ENCODE results near the gene ZSCAN32. TPM values are rescaled to one million over a fixed set of nuclear protein-coding genes. Genes with fewer than 3 reads are reported as not detected.

Gene ZSCAN32
- total RNA-seq, 1 experiment from 2014 or later = 16.6 TPM

DNA sequence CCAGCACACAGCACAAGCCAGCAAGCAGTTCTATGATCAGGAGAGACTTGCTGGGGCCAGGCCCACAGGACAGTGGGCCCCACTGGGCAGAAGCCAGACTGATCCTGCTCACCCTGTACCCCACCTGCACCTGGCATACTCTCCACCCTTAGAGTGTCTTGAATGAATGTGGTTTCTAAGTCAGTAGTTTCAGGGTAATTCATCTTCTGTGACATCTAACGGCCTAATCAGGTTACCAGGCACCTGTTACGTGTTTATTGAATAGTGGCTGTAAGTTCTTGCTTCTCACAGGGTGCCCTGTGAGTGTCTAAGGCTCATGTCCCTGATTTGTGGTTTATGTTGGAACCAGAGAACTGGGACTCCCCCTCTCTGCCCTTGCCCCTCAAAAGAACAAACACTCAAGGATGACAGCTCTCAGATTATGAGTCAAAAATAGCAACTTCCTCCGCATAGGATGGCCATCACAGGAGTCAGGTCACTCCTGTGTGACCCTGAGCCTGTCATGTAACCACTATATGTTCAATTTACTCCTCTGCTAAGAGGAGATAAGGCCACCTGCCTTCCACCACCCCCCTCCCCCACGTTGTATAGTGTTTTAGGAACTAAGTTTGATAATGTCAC is 52.1 kb downstream of the ZSCAN32 start:
- CTCF ChIA-PET = no interaction called here
- no peak for DNase-seq
- Mint-ChIP-seq H3K9me3 (ENCODE audit: unreplicated experiment) (peaks cover 11% of the 10 kb centered on the region), H3K36me3 (ENCODE audit: insufficient read depth, unreplicated experiment) (peaks cover 5% of the 10 kb centered on the region), H3K4me3 (ENCODE audit: unreplicated experiment) (no peak overlapping the region), H3K4me1 (ENCODE audit: low read depth, unreplicated experiment) (no peaks in the 10 kb centered on the region), H3K27me3 (ENCODE audit: insufficient read depth, unreplicated experiment) (peaks cover 4% of the 10 kb centered on the region), H3K27ac (ENCODE audit: unreplicated experiment) (no peak overlapping the region)
- no peaks in the 10 kb centered on the region for H3K36me3 ChIP-seq (ENCODE audit: control insufficient read depth, insufficient read depth, low read length)
- H3K9me3 ChIP-seq = no peaks in the 10 kb centered on the region
- no peaks in the 10 kb centered on the region for H3K4me1 ChIP-seq
- no TSS peak for BruUV-seq (replicated peaks)
- intact Hi-C loops (cut with micrococcal nuclease; ENCODE audit: unreplicated experiment) = no loop called here
- POLR2A ChIA-PET = no interaction called here
- H3K27me3 ChIP-seq (replicated peaks; ENCODE audit: control insufficient read depth, insufficient read depth, low read length) = no peaks in the 10 kb centered on the region
- TF ChIP-seq, protein P1, sequence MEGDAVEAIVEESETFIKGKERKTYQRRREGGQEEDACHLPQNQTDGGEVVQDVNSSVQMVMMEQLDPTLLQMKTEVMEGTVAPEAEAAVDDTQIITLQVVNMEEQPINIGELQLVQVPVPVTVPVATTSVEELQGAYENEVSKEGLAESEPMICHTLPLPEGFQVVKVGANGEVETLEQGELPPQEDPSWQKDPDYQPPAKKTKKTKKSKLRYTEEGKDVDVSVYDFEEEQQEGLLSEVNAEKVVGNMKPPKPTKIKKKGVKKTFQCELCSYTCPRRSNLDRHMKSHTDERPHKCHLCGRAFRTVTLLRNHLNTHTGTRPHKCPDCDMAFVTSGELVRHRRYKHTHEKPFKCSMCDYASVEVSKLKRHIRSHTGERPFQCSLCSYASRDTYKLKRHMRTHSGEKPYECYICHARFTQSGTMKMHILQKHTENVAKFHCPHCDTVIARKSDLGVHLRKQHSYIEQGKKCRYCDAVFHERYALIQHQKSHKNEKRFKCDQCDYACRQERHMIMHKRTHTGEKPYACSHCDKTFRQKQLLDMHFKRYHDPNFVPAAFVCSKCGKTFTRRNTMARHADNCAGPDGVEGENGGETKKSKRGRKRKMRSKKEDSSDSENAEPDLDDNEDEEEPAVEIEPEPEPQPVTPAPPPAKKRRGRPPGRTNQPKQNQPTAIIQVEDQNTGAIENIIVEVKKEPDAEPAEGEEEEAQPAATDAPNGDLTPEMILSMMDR (IDR thresholded peaks at IDR 0.05; ENCODE audit: insufficient read depth in 1 of 2, low read depth in 1 of 2, low read length in 1 of 2, severe bottlenecking in 1 of 2, unreplicated experiment in 1 of 2) = no peak
- H3K4me3 ChIP-seq (ENCODE audit: low read depth, low read length) = no peak overlapping the region

DNA sequence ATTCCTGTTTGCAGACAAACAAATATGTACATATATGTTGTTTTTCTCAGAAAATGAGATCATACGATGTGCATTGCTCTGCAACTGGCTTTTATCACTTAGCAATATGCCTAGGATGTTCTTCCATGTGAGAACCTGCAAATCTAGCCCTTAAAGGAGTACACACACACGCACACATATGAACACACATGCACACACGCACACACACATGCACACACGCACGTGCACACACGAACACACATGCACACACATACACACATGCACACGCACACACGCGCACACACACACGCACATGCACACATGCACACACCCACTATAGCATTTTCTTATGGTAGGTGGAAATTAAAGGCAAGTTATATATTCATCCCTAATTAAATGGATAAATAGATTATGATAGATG is 53.2 kb downstream of the ZSCAN32 start:
- H3K27me3 ChIP-seq (replicated peaks; ENCODE audit: control insufficient read depth, insufficient read depth, low read length) = no peaks in the 10 kb centered on the region
- H3K36me3 ChIP-seq (ENCODE audit: control insufficient read depth, insufficient read depth, low read length) = no peaks in the 10 kb centered on the region
- intact Hi-C loops (cut with micrococcal nuclease; ENCODE audit: unreplicated experiment) = no loop called here
- Mint-ChIP-seq H3K27ac (ENCODE audit: unreplicated experiment) (no peak overlapping the region), H3K4me1 (ENCODE audit: low read depth, unreplicated experiment) (no peaks in the 10 kb centered on the region), H3K9me3 (ENCODE audit: unreplicated experiment) (peaks cover 11% of the 10 kb centered on the region), H3K27me3 (ENCODE audit: insufficient read depth, unreplicated experiment) (peaks cover 4% of the 10 kb centered on the region), H3K4me3 (ENCODE audit: unreplicated experiment) (no peak overlapping the region), H3K36me3 (ENCODE audit: insufficient read depth, unreplicated experiment) (peaks cover 5% of the 10 kb centered on the region)
- no peaks in the 10 kb centered on the region for H3K9me3 ChIP-seq
- H3K4me3 ChIP-seq (ENCODE audit: low read depth, low read length) = no peak overlapping the region
- ChIA-PET CTCF (no interaction called here), POLR2A (no interaction called here)
- TF ChIP-seq, protein P1 (IDR thresholded peaks at IDR 0.05; ENCODE audit: insufficient read depth in 1 of 2, low read depth in 1 of 2, low read length in 1 of 2, severe bottlenecking in 1 of 2, unreplicated experiment in 1 of 2) = no peak
- no peak for DNase-seq
- H3K4me1 ChIP-seq = no peaks in the 10 kb centered on the region
- no TSS peak for BruUV-seq (replicated peaks)

DNA sequence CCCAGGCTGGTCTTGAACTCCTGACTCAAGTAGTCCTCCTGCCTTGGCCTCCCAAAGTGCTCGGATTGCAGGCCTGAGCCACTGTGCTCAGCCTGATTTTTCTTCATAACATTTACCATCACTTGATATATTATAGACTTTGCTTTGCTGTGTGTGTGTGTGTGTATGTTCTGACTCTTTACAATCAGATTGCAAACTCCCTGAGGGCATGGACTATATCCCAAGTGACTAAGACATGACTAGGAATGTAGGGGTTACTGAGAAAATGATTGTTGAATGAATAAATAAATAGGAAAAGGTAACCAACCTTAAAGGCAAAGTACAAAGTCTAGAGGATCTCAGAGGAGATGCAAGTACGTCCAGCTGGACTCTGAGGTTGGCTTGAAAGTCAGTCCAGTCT is 54.8 kb downstream of the ZSCAN32 start:
- no TSS peak for BruUV-seq (replicated peaks)
- DNase-seq = no peak

More for the DNA sequence above, 54.8 kb downstream of the ZSCAN32 start:
- Histone ChIP-seq H3K4me3 (ENCODE audit: low read depth, low read length) (no peak overlapping the region), H3K36me3 (ENCODE audit: control insufficient read depth, insufficient read depth, low read length) (no peaks in the 10 kb centered on the region), H3K9me3 (no peaks in the 10 kb centered on the region), H3K4me1 (no peaks in the 10 kb centered on the region), H3K27me3 (replicated peaks; ENCODE audit: control insufficient read depth, insufficient read depth, low read length) (no peaks in the 10 kb centered on the region)
- Mint-ChIP-seq H3K4me1 (ENCODE audit: low read depth, unreplicated experiment) (no peaks in the 10 kb centered on the region), H3K27ac (ENCODE audit: unreplicated experiment) (no peak overlapping the region), H3K4me3 (ENCODE audit: unreplicated experiment) (no peak overlapping the region), H3K36me3 (ENCODE audit: insufficient read depth, unreplicated experiment) (peaks cover 5% of the 10 kb centered on the region), H3K9me3 (ENCODE audit: unreplicated experiment) (peaks cover 11% of the 10 kb centered on the region), H3K27me3 (ENCODE audit: insufficient read depth, unreplicated experiment) (peaks cover 4% of the 10 kb centered on the region)
- ChIA-PET POLR2A (no interaction called here), CTCF (no interaction called here)
- TF ChIP-seq, protein P1 (IDR thresholded peaks at IDR 0.05; ENCODE audit: insufficient read depth in 1 of 2, low read depth in 1 of 2, low read length in 1 of 2, severe bottlenecking in 1 of 2, unreplicated experiment in 1 of 2) = no peak
- intact Hi-C loops (cut with micrococcal nuclease; ENCODE audit: unreplicated experiment) = no loop called here

Other genes starting within 250 kb of the ZSCAN32 start
- gene OR1F1, start 212.8 kb downstream of the ZSCAN32 start, total RNA-seq (2022) = not detected in 2 replicates
- gene ZNF200, start 165.8 kb downstream of the ZSCAN32 start, total RNA-seq (2022) = 11.3 and 12.1 TPM in 2 replicates
- not detected in 2 replicates for gene MEFV, start 144.4 kb downstream of the ZSCAN32 start, total RNA-seq (2022)
- 37.0 and 37.4 TPM in 2 replicates for gene ZNF263, start 117.5 kb downstream of the ZSCAN32 start, total RNA-seq (2022)
- 3.7 and 5.2 TPM in 2 replicates for gene TIGD7, start 95.6 kb downstream of the ZSCAN32 start, total RNA-seq (2022)
- gene ZNF75A, start 95.5 kb downstream of the ZSCAN32 start, total RNA-seq (2022) = 28.4 and 29.1 TPM in 2 replicates
- gene OR2C1, start 45.1 kb downstream of the ZSCAN32 start, total RNA-seq (2022) = not detected in 2 replicates
- 11.9 and 12.6 TPM in 2 replicates for gene ZNF174, start 211 bp upstream of the ZSCAN32 start, total RNA-seq (2022)
- gene ZNF597, start 42.5 kb upstream of the ZSCAN32 start, total RNA-seq (2022) = 3.7 and 3.8 TPM in 2 replicates
- 84.9 and 92.8 TPM in 2 replicates for gene NAA60, start 42.7 kb upstream of the ZSCAN32 start, total RNA-seq (2022)
- not detected in 2 replicates for gene C16orf90, start 94.5 kb upstream of the ZSCAN32 start, total RNA-seq (2022)
- gene CLUAP1, start 100.0 kb upstream of the ZSCAN32 start, total RNA-seq (2022) = 11.8 and 20.2 TPM in 2 replicates
- gene NLRC3, start 176.4 kb upstream of the ZSCAN32 start, total RNA-seq (2022) = not detected in 2 replicates
- 9.6 and 10.4 TPM in 2 replicates for gene SLX4, start 210.6 kb upstream of the ZSCAN32 start, total RNA-seq (2022)

All from Caco-2 (cell line).